Endothelial cell of umbilical vein (primary cell): ENCODE measurements around the gene BICD2. TPM values are rescaled to one million over a fixed set of nuclear protein-coding genes. Genes with fewer than 3 reads are reported as not detected.

Experiments
- BruUV-seq: library from RNA; stranded (reverse); fragments of 400-500 nt; replicated peaks from 2 replicates; lab custom pipeline; 2021; lab: Mats Ljungman, UMichigan
- CTCF ChIA-PET: fragments of 300-600, 350-600 bp; sonication (Branson Sonifier 250); formaldehyde crosslinking; loops from one replicate; lab custom pipeline; 2021; ENCODE audit warnings: antibody characterized with exemption, inconsistent platforms; lab: Charles Lee
- POLR2A ChIA-PET: fragments of 300-600, 350-600 bp; sonication (Branson Sonifier 250); formaldehyde crosslinking; loops from one replicate; lab custom pipeline; 2021; ENCODE audit warnings: antibody characterized with exemption, inconsistent platforms; lab: Charles Lee
- DNase-seq: peaks from one replicate; pipeline ENCODE4 v3.0.0-alpha.2; 2011; ENCODE audit warnings: low read depth, low spot score
- FAIRE-seq: peaks from 2 replicates; lab custom pipeline; 2011; peaks lifted over from hg19 to GRCh38; lab: Jason Lieb, UNC
- H2AFZ ChIP-seq: 2 replicates; pipeline ENCODE4 v1.6.0; 2012; ENCODE audit warnings: low read depth, low read length, control low read depth, inconsistent platforms
- H3K27ac ChIP-seq: 2 replicates; pipeline ENCODE4 v1.5.1; 2011; ENCODE audit warnings: low read depth, mild to moderate bottlenecking, control low read depth, low read length, moderate library complexity; ENCODE audit not compliant: insufficient read depth
- H3K27me3 ChIP-seq, 2 experiments: 2 replicates each; pipeline versions ENCODE4 v1.6.0 to v1.6.1; 2011; ENCODE audit warnings: low read length in 2 of 2, mixed read lengths in 1 of 2; ENCODE audit not compliant: control insufficient read depth in 2 of 2, insufficient read depth in 2 of 2
- H3K36me3 ChIP-seq, 2 experiments: 2 replicates in 1 of 2; 3 replicates in 1 of 2; pipeline ENCODE4 v1.5.1; 2011; ENCODE audit warnings: low read length in 2 of 2, mild to moderate bottlenecking in 1 of 2, moderate library complexity in 1 of 2; ENCODE audit not compliant: control insufficient read depth in 2 of 2, insufficient read depth in 2 of 2; ENCODE audit errors: extremely low read depth in 1 of 2
- H3K4me1 ChIP-seq: 3 replicates; pipeline ENCODE4 v1.5.1; 2011; ENCODE audit warnings: mild to moderate bottlenecking, low read length; ENCODE audit not compliant: control insufficient read depth, insufficient read depth; ENCODE audit errors: extremely low read depth
- H3K4me2 ChIP-seq: 2 replicates; pipeline ENCODE4 v1.6.1; 2011; ENCODE audit warnings: low read length, control low read depth, mixed read lengths; ENCODE audit not compliant: insufficient read depth
- H3K4me3 ChIP-seq, 3 experiments: fragments of 200-600 bp in 1 of 3; sonication (generic), shearing (Covaris generic) in 1 of 3; replicated peaks in 1 of 3; 2 replicates each; pipeline ENCODE4 v1.5.1; 2011 to 2016; ENCODE audit warnings: control low read depth in 3 of 3, low read length in 3 of 3, mild to moderate bottlenecking in 2 of 3, inconsistent platforms in 1 of 3, low read depth in 1 of 3, moderate library complexity in 1 of 3; ENCODE audit not compliant: insufficient read depth in 1 of 3
- H3K79me2 ChIP-seq: 2 replicates; pipeline ENCODE4 v1.6.0; 2012; ENCODE audit warnings: low read length, inconsistent platforms; ENCODE audit not compliant: control insufficient read depth, insufficient read depth
- H3K9ac ChIP-seq: replicated peaks from 2 replicates; pipeline ENCODE3; 2011; ENCODE audit warnings: low read length, control low read depth; ENCODE audit not compliant: insufficient read depth; ENCODE audit errors: extremely low read depth
- H3K9me1 ChIP-seq: replicated peaks from 3 replicates; pipeline ENCODE4 v1.6.0; 2011; ENCODE audit warnings: mild to moderate bottlenecking, low read length; ENCODE audit not compliant: control insufficient read depth, insufficient read depth; ENCODE audit errors: extremely low read depth
- H3K9me3 ChIP-seq: replicated peaks from 2 replicates; pipeline ENCODE4 v1.5.1; 2012; ENCODE audit warnings: low read length, inconsistent platforms; ENCODE audit not compliant: control insufficient read depth, insufficient read depth
- H4K20me1 ChIP-seq: replicated peaks from 2 replicates; pipeline ENCODE3; 2011; ENCODE audit warnings: mild to moderate bottlenecking, low read length; ENCODE audit not compliant: control insufficient read depth, insufficient read depth; ENCODE audit errors: extremely low read depth
- EZH2 ChIP-seq: IDR thresholded peaks from 2 replicates; pipeline ENCODE4 v1.6.1; 2012; ENCODE audit warnings: borderline replicate concordance, low read depth, mild to moderate bottlenecking, moderate library complexity, low read length, inconsistent platforms; ENCODE audit not compliant: severe bottlenecking
- FOS ChIP-seq: IDR thresholded peaks from 2 replicates; pipeline ENCODE4 v1.6.1; 2011; ENCODE audit warnings: mild to moderate bottlenecking, low read length, moderate library complexity, borderline replicate concordance; ENCODE audit not compliant: insufficient read depth
- GATA2 ChIP-seq: IDR thresholded peaks from 2 replicates; pipeline ENCODE4 v1.7.0; 2011; ENCODE audit warnings: low read depth, mild to moderate bottlenecking, moderate library complexity, mixed read lengths, low read length; ENCODE audit not compliant: insufficient read length, insufficient read depth
- JUN ChIP-seq: IDR thresholded peaks from 2 replicates; pipeline ENCODE4 v1.6.1; 2011; ENCODE audit warnings: borderline replicate concordance, low read depth; ENCODE audit not compliant: insufficient read length, insufficient read depth
- MYC ChIP-seq: IDR thresholded peaks from one replicate; pipeline ENCODE4 v1.6.1; 2011; ENCODE audit warnings: mild to moderate bottlenecking, low read depth, low read length
- POLR2A ChIP-seq: IDR thresholded peaks from 2 replicates; pipeline ENCODE4 v1.6.1; 2012; ENCODE audit warnings: low read depth, mild to moderate bottlenecking, control low read depth, low read length
- POLR2AphosphoS5 ChIP-seq: IDR thresholded peaks from 2 replicates; pipeline ENCODE4 v1.6.1; 2012; ENCODE audit warnings: low read depth, mild to moderate bottlenecking, control low read depth, low read length, moderate library complexity; ENCODE audit not compliant: insufficient read depth
- dilution Hi-C: fragments of 300-500 bp; cut with MboI; formaldehyde crosslinking; loops from one replicate; pipeline ENCODE4 v1.15.0; 2019; ENCODE audit warnings: low sequenced_read_pairs; ENCODE audit not compliant: extremely low pct_ligation_motif_present
- intact Hi-C: fragments of 100-400 bp; cut with micrococcal nuclease; formaldehyde crosslinking; loops from one replicate; pipeline ENCODE4 v1.10.0; 2022
- polyA plus RNA-seq, 4 experiments: library from polyadenylated mRNA; depleted of rRNA in 3 of 4; stranded (reverse) in 3 of 4; unstranded in 1 of 4; fragments of >200 nt; gene quantifications; 2 replicates each; pipeline versions ENCODE4 v1.2.1 to v1.2.3, GENCODE V29; 2011 to 2012; ENCODE audit warnings: missing spikeins in 1 of 4
- total RNA-seq: library from RNA; stranded (reverse); gene quantifications from 2 replicates; pipeline ENCODE4 v1.2.3, GENCODE V29; 2021
- TF ChIP-seq, protein P1 (sequence below), 2 donors: IDR thresholded peaks; 1 replicate in 1 of 2; 2 replicates in 1 of 2; pipeline ENCODE4 v1.5.1; 2011; ENCODE audit warnings: low read length in 2 of 2, mild to moderate bottlenecking in 2 of 2, moderate library complexity in 2 of 2, control low read depth in 1 of 2, inconsistent platforms in 1 of 2, low read depth in 1 of 2; ENCODE audit not compliant: insufficient read depth in 1 of 2; ENCODE audit errors: extremely low read depth in 1 of 2
- TF ChIP-seq, protein P2 (sequence below): IDR thresholded peaks from 2 replicates; pipeline ENCODE4 v1.6.1; 2011; ENCODE audit not compliant: insufficient read depth, insufficient read length

Gene BICD2
- total and polyA plus RNA-seq, 2 donors (not counting 3 experiments of a cell fraction or from before 2014, with no cell fraction given) = 14.3 to 39.3 TPM

DNA sequence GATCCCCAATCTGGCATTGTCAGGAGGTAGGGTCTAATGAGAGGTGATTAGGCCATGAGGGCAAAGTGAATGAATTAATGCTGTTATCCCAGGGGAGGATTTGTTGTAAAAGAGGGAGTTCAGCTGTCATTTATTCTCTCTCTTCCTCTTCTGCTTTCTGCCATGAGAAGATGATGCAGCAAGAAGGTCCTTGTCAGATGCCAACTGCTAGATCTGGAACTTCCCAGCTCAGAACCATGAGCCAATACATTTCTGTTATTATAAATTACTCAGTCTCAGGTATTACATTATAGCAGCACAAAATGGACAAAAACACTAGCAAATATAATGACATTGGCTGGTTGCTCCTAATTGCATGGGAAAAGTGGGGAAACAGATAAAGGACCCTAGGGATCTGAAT is 15.6 kb upstream of the BICD2 start:
- H3K9me3 ChIP-seq = no peaks in the 10 kb centered on the region
- no peak overlapping the region for H2AFZ ChIP-seq
- TF ChIP-seq JUN (no peak), MYC (no peak), GATA2 (no peak), FOS (no peak), POLR2AphosphoS5 (no peak), POLR2A (no peak), EZH2 (no peak)
- TF ChIP-seq, protein P1, sequence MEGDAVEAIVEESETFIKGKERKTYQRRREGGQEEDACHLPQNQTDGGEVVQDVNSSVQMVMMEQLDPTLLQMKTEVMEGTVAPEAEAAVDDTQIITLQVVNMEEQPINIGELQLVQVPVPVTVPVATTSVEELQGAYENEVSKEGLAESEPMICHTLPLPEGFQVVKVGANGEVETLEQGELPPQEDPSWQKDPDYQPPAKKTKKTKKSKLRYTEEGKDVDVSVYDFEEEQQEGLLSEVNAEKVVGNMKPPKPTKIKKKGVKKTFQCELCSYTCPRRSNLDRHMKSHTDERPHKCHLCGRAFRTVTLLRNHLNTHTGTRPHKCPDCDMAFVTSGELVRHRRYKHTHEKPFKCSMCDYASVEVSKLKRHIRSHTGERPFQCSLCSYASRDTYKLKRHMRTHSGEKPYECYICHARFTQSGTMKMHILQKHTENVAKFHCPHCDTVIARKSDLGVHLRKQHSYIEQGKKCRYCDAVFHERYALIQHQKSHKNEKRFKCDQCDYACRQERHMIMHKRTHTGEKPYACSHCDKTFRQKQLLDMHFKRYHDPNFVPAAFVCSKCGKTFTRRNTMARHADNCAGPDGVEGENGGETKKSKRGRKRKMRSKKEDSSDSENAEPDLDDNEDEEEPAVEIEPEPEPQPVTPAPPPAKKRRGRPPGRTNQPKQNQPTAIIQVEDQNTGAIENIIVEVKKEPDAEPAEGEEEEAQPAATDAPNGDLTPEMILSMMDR (IDR thresholded peaks at IDR 0.05; ENCODE audit: extremely low read depth in 1 of 2, insufficient read depth in 1 of 2, low read depth in 1 of 2, low read length in 2 of 2) = no peak
- TF ChIP-seq, protein P2, sequence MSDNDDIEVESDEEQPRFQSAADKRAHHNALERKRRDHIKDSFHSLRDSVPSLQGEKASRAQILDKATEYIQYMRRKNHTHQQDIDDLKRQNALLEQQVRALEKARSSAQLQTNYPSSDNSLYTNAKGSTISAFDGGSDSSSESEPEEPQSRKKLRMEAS = no peak
- ChIA-PET POLR2A (no interaction called here), CTCF (interaction anchor here (1.8 to 2.4 kb wide), 3 partner anchors 11 to 64 kb away, joined by 6 to 13 read pairs (median 8); partner anchors contain the start of gene BICD2)
- intact Hi-C loops (no loop called here), dilution Hi-C loops (no loop called here)
- H3K9ac ChIP-seq = no peak overlapping the region
- H3K27me3 ChIP-seq = peaks cover 5 to 17% of the 10 kb centered on the region in 2 experiments
- H4K20me1 ChIP-seq = no peaks in the 10 kb centered on the region
- no peaks in the 10 kb centered on the region for H3K9me1 ChIP-seq
- FAIRE-seq = no peak
- H3K36me3 ChIP-seq = no peaks in the 10 kb centered on the region
- no peak overlapping the region for H3K4me3 ChIP-seq
- no peaks in the 10 kb centered on the region for H3K4me1 ChIP-seq
- BruUV-seq = no TSS peak
- DNase-seq = no peak
- H3K27ac ChIP-seq = no peak overlapping the region
- no peaks in the 10 kb centered on the region for H3K79me2 ChIP-seq
- no peak overlapping the region for H3K4me2 ChIP-seq
